GM12873 (cell line): ENCODE results near the gene IL15RA.

Experiments
- TF ChIP-seq, protein P1 (sequence below): IDR thresholded peaks from 2 replicates; pipeline ENCODE4 v1.5.1; 2012; ENCODE audit warnings: low read depth, mild to moderate bottlenecking, moderate library complexity, low read length, control low read depth; ENCODE audit not compliant: insufficient read depth; ENCODE audit errors: missing control alignments

IL15RA gene

DNA sequence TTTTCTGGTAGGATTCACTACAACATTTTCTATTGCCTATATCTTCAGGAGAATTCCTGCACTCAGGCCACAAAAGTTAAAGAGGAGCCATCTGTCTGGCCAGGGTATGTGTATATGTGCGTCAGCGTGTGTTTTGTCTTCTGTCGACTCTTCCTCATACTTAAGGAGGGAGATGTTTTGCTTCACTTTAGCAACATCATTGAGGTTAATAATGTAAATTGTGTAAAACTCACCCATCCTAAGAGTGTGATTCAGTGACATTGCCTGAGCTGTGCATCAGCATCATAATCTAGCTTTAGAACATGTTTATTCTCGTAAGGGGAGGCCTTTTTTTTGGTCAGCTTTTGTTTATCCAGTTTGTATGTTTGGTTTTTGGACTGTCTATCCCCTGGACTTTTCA lies 63.6 kb downstream of the IL15RA start:
- TF ChIP-seq, protein P1, sequence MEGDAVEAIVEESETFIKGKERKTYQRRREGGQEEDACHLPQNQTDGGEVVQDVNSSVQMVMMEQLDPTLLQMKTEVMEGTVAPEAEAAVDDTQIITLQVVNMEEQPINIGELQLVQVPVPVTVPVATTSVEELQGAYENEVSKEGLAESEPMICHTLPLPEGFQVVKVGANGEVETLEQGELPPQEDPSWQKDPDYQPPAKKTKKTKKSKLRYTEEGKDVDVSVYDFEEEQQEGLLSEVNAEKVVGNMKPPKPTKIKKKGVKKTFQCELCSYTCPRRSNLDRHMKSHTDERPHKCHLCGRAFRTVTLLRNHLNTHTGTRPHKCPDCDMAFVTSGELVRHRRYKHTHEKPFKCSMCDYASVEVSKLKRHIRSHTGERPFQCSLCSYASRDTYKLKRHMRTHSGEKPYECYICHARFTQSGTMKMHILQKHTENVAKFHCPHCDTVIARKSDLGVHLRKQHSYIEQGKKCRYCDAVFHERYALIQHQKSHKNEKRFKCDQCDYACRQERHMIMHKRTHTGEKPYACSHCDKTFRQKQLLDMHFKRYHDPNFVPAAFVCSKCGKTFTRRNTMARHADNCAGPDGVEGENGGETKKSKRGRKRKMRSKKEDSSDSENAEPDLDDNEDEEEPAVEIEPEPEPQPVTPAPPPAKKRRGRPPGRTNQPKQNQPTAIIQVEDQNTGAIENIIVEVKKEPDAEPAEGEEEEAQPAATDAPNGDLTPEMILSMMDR = no peak

DNA sequence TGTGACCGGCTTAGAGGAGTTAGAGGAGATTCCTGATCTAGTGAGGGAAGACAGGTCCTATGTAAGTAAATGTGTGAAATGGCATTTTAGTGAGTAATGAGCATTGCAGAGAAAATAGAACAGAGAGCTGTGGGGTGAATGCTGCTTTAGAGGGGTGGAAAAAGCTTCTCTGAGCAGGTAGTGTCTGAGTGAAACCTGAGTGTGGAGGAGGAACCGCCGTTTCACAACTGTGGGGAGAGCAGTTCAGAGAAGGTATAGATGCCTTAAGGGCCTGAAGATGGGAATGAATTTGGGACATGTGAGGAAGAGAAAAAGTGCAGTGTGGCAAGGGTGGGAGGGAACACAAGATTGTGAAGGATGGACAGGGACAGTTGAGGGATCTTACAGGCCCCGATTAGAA lies 65.7 kb downstream of the IL15RA start:
- TF ChIP-seq, protein P1 = no peak

DNA sequence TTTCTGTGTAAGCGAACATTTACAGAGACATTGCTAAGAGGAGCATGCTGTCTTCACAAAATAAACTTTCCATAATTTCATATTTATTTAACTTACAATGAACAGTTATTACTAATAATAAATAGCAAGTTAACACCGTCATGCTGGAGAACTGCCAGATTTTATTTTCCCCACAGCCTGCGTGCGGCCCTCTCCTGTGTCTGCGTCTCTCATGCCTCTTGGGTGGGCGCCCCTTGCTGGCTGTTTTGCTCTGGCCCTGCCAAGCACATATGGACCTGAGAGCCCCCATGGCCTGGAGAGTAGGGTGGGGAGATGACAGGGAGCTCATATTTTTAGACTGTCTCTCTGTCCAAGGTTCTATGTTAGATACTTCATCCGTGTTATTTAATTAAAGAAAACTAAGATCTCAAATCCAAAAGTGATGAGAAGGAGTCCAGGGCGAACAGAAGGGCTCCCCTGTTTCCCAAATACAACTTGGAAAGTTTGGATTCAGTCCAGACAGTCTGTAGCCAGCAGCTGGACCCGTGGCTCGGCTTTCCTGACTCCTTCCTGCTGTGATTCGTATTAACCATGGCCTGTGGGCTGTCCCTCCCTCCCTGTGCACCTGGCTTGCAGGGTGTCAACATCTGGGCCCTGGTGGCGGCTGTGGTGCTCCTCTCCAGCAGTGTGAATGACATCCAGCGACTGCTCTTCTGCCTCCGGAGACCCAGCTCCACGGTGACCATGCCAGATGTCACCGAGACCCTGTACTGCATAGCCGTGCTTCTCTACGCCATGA lies 66.8 kb downstream of the IL15RA start:
- TF ChIP-seq, protein P1 = no peak

DNA sequence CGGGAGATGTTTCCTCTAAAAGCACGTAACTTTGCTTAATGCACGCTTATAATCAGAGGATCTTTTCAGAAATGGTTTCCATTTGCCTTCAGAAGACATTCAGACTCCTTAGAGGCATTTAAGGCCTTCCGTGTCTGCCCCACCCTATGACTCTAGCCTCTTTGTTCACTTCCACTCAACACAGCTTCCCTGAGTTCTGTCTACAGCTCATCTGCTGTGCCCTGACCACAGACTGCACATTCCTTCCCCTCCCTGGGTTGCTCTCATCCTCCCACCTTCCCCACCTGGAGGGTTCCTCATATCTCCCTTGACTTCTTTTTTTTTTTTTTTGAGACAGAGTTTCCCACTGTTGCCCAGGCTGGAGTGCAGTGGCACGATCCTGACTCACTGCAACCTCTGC lies 70.7 kb downstream of the IL15RA start:
- TF ChIP-seq, protein P1 = no peak

DNA sequence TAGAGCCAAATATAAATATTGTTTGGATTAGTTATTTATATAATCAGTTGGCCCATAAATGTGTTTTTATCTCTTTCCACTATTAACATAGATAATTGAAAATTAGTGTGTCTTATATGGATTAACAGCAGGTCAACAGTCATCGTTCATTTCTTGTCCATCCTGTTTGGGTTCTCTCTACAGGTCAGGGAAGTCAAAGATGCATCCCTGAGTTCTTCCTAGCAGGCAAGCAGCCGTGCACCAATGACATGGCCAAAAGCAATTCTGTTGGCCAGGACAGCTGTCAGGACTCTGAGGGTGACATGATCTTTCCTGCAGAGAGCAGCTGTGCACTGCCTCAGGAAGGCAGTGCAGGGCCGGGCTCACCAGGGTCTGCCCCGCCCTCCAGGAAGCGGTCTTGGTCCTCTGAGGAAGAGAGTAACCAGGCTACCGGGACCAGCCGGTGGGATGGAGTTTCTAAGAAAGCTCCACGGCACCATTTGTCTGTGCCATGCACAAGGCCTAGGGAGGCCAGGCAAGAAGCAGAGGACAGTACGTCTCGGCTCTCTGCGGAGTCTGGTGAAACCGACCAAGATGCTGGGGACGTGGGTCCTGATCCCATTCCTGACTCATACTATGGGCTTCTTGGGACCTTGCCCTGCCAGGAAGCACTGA lies 71.4 kb downstream of the IL15RA start:
- TF ChIP-seq, protein P1 = no peak

DNA sequence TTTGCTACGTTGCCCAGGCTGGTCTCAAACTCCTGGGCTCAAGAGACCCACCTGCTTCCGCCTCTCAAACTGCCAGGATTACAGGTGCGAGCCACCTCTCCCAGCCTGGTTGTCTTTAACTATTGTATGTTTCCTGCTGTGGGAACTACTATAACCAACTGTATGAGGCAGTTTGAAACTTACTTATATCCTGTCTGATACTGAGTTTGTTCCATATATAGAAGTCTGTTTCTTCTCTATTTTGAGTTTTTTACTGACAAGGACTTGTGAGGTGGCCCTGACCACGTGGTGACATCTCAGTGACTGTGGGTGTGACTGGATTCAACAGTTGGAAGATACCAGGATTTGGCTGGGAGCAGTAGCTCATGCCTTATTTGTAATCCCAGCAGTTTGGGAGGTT lies 73.1 kb downstream of the IL15RA start:
- TF ChIP-seq, protein P1 = no peak

DNA sequence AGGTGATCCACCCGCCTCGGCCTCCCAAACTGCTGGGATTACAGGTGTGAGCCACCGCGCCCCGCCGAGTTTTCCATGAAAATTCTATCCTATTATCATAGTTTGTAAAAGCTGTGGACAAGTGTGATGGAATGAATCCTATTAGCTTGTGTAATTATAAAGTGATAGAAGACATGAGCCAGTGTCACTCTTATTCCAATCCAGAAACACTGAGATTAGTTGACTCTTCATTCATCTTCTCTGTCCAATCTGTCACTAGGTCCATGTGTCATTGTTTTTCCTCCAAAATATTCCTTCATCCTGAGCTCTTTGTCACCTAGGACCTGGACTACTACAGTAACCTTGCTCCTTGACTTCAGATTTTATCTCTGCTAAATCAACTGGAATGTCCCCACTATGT lies 73.8 kb downstream of the IL15RA start:
- TF ChIP-seq, protein P1 = no peak
